GM12864 (cell line): ENCODE measurements around the gene RAB31.

ENCODE experiments used
- DNase-seq: peaks from one replicate; pipeline ENCODE4 v3.0.0-alpha.2; 2011; ENCODE audit warnings: low read depth
- H3K4me3 ChIP-seq: 2 replicates; pipeline ENCODE4 v1.5.1; 2011; ENCODE audit warnings: mild to moderate bottlenecking, low read depth, low read length, control low read depth
- CTCF ChIP-seq: IDR thresholded peaks from 2 replicates; pipeline ENCODE4 v1.5.1; 2011; ENCODE audit warnings: low read depth, mild to moderate bottlenecking, moderate library complexity, low read length, control low read depth, inconsistent platforms; ENCODE audit errors: missing control alignments

The RAB31 gene

DNA sequence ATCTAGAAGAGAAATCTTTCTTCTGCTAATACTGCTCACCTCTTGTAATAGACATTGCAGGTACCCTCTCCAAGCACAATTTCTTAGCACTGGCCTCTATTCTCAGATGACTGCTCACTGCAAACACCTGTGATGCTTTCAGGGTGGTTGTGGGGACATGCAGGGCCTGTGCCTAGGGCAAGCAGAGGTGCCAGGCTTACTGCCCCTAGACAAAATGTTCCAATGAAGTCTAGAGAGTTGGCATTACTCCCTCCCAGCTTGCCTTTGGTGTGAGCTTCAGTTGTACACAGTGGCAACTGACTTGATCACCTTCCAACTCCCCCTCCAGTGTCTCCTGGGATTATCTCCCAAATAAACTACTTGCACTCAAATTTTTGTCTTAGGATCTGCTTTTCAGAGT, 164.7 kb downstream of the RAB31 start:
- no peak for TF ChIP-seq CTCF
- DNase-seq = no peak
- no peak overlapping the region for H3K4me3 ChIP-seq

DNA sequence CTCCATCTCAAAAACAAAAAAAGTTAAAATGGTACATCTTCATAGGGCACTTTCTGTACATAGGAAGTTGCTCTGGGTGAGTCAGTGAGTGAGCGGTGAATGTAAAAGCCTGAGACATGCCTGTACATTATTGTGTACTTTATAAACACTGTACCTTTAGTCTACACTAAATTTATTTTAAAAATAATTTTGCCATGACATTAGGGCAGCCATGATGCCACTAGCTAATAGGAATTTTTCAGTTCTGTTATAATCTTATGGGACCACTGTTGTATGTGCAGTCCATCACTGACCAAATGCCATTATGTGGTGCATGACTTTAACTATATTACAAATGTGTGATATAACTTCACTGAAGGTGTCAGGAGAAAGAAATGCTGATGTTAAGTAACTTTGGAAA, 166.6 kb downstream of the RAB31 start:
- no peak overlapping the region for H3K4me3 ChIP-seq
- no peak for TF ChIP-seq CTCF
- no peak for DNase-seq

GRCh38 chr18:9876212-9876866, 168.2 kb downstream of the RAB31 start:
- TF ChIP-seq CTCF = no peak

DNA sequence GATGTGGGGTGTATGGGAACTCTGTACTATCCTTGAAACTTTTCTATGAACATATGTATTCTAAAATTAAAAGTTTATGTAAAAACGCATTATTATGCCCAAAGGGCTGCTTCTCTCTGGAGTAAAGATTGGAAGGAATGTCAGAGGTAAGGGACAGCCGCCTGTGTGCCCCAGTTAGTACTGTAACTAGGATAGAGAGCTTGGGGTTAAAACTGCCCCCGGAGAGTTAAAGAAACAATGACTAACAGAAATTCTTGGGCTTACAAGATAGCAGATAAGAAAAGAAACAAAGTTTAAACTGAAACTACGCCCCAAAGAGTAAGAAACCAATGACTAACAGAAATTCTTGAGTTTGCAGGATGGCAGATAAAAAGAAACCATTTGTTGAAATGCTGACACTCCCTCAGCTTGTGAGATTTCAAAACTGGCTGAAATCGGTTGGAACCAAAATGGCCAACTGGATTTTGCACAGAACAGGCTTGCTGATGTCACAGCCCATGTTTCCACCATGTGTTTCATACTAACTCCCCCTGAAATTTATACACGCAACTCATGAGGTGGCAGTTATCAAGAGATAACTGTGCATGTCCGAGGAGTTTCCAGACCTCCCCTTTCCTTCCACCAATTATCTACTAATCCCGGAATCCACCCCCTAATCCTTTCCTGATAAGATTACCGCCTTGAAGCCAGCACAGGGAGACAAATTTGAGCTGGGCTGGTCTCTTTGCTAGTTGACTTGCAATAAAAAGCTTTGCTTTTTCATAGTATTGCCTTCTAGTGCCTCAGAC, 169.0 kb downstream of the RAB31 start:
- no peak for TF ChIP-seq CTCF
- no peak overlapping the region for H3K4me3 ChIP-seq
- DNase-seq = no peak

More at GRCh38 chr18:9876212-9876866, 168.2 kb downstream of the RAB31 start:
- no peak overlapping the region for H3K4me3 ChIP-seq
- DNase-seq = no peak

- no peak for TF ChIP-seq CTCF
- no peak for DNase-seq
- H3K4me3 ChIP-seq = no peak overlapping the region
These were observed 169.5 kb downstream of the RAB31 start for GRCh38 chr18:9877655-9878014.

DNA sequence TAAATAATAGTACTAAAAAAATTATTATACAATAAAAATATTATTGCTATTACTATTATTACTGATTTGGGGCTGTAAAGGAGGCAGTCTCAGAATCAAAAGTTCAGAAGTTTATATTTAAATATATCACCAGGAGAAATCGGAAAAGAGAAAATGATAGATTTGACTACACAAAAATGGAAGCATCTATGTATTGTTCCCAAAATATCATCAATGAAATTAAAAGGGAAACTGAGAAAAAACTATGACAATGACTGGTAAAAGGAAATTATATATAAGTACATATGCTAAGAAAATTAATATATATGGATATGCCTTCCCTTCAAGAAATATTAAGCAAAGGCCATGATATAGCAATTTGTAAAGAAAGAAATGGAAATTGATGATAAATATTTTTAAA, 170.0 kb downstream of the RAB31 start:
- no peak for DNase-seq
- TF ChIP-seq CTCF = no peak
- no peak overlapping the region for H3K4me3 ChIP-seq
